DOHH2 (cell line): ENCODE data around the gene CAMTA2.

Experiments
- H3F3A ChIP-seq: fragments of 200-600 bp; sonication (generic), shearing (Covaris generic); 2 replicates; pipeline ENCODE4 v1.6.0; 2016; ENCODE audit warnings: antibody characterized with exemption, mild to moderate bottlenecking; ENCODE audit not compliant: control insufficient read depth, insufficient read depth
- H3K27ac ChIP-seq: fragments of 200-600 bp; sonication (generic); 2 replicates; pipeline ENCODE4 v1.5.1; 2014; ENCODE audit warnings: low read depth, mild to moderate bottlenecking, low read length, moderate library complexity
- H3K27me3 ChIP-seq: fragments of 200-600 bp; sonication (generic); 2 replicates; pipeline ENCODE4 v1.6.1; 2014; ENCODE audit warnings: mild to moderate bottlenecking, low read length, mixed read lengths; ENCODE audit not compliant: control insufficient read depth
- H3K36me3 ChIP-seq: fragments of 200-600 bp; sonication (generic); 2 replicates; pipeline ENCODE4 v1.6.1; 2014; ENCODE audit warnings: mild to moderate bottlenecking, low read length, moderate library complexity, mixed read lengths; ENCODE audit not compliant: control insufficient read depth
- H3K4me1 ChIP-seq: fragments of 200-600 bp; sonication (generic); 2 replicates; pipeline ENCODE4 v1.6.1; 2014; ENCODE audit warnings: mild to moderate bottlenecking, low read length, mixed read lengths; ENCODE audit not compliant: control insufficient read depth
- H3K4me2 ChIP-seq: fragments of 200-600 bp; sonication (generic); 2 replicates; pipeline ENCODE4 v1.6.0; 2014; ENCODE audit warnings: mild to moderate bottlenecking, low read length, moderate library complexity
- H3K4me3 ChIP-seq: fragments of 200-600 bp; sonication (generic); 2 replicates; pipeline ENCODE4 v1.5.1; 2014; ENCODE audit warnings: mild to moderate bottlenecking, low read length, mixed read lengths
- H3K79me2 ChIP-seq: fragments of 200-600 bp; sonication (generic); 2 replicates; pipeline ENCODE4 v1.6.1; 2014; ENCODE audit warnings: mild to moderate bottlenecking, low read length, mixed read lengths; ENCODE audit not compliant: control insufficient read depth
- H3K9me2 ChIP-seq: fragments of 200-600 bp; sonication (generic); replicated peaks from 2 replicates; pipeline ENCODE4 v1.6.1; 2014; ENCODE audit warnings: mild to moderate bottlenecking, low read length, mixed read lengths; ENCODE audit not compliant: control insufficient read depth
- H3K9me3 ChIP-seq: fragments of 200-600 bp; sonication (generic); 2 replicates; pipeline ENCODE4 v1.6.1; 2014; ENCODE audit warnings: antibody characterized with exemption, low read length, mixed read lengths; ENCODE audit not compliant: control insufficient read depth, insufficient read depth
- H4K20me1 ChIP-seq: fragments of 200-600 bp; sonication (generic); 2 replicates; pipeline ENCODE4 v1.6.0; 2014; ENCODE audit warnings: low read depth, mild to moderate bottlenecking, antibody characterized with exemption, low read length, moderate library complexity; ENCODE audit not compliant: control insufficient read depth, insufficient read depth
- CTCF ChIP-seq: fragments of 200-600 bp; sonication (generic); IDR thresholded peaks from one replicate; pipeline ENCODE4 v1.5.1; 2014; ENCODE audit warnings: antibody characterized with exemption, mild to moderate bottlenecking, low read depth, low read length; ENCODE audit not compliant: poor library complexity, severe bottlenecking
- EZH2phosphoT487 ChIP-seq: fragments of 200-600 bp; sonication (generic); IDR thresholded peaks from 2 replicates; pipeline ENCODE4 v1.6.1; 2017; ENCODE audit warnings: borderline replicate concordance, mild to moderate bottlenecking, antibody characterized with exemption, low read length, moderate library complexity, mixed read lengths

CAMTA2 gene

DNA sequence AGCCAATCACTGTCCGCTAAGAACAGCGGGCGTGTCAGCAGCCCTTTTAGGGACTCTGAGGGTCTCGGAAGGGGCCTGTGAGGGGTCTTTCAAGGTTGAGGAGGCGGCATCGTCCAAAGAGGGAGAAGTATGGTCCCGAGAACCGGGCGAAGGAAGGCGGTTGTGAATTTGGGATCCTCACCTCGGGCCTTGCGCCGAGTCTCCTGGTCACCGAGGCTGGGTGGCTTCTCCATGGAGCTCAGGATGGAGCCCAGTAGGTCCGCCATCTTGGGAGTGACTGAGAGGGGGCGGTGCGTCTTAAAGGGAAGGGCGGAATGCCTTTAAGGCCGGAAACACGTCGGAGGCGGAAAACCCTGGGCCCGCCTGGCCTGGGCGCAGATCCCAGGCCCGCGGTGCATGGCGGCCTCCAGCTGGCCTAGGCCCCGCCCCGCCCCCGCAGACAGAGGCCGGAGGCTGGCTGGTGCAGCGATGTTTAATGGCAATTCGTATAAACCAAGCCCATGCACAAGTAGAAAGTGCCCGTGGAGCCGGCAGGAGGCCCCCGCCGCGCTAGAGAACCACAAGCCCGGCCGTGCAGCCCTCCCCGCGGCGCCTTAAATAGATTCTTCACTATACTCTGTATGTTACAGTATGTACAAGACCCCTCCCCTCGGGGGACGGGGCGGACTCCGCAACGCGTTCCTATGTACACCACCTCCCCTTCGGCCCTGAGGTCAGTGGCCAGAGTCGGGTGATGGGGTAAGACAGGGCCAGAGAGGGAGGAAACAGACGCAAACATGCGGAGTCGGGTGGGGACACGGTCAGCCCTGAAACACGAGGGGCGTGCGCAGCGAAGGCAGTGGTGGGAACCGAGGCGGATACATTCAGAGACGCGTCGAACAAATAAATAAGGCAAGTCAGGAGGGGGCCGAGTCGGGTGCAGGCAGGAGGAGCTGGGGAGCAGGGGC lies 19.7 kb downstream of the CAMTA2 start, which contains the start of gene SPAG7:
SPAG7 (minus strand) TSS at position 279 of the 947 bp plus-strand sequence; CDS start at position 266, 13 bp downstream.
- Histone ChIP-seq H3K4me2 (peak within 1 kb of the TSS; percentile 78), H4K20me1 (no peaks in the 10 kb centered on the region), H3K27ac (peak within 1 kb of the TSS; percentile 77), H3K4me1 (peaks cover 19% of the 10 kb centered on the region), H3K79me2 (peaks cover 29% of the 10 kb centered on the region), H3K9me2 (no peaks in the 10 kb centered on the region), H3K4me3 (peak within 1 kb of the TSS; percentile 86), H3K36me3 (peaks cover 46% of the 10 kb centered on the region), H3K9me3 (no peaks in the 10 kb centered on the region), H3K27me3 (no peaks in the 10 kb centered on the region), H3F3A (no peaks in the 10 kb centered on the region; the same call in 1 of the 2 replicates)
- no peak for TF ChIP-seq EZH2phosphoT487
- TF ChIP-seq CTCF = no peak

DNA sequence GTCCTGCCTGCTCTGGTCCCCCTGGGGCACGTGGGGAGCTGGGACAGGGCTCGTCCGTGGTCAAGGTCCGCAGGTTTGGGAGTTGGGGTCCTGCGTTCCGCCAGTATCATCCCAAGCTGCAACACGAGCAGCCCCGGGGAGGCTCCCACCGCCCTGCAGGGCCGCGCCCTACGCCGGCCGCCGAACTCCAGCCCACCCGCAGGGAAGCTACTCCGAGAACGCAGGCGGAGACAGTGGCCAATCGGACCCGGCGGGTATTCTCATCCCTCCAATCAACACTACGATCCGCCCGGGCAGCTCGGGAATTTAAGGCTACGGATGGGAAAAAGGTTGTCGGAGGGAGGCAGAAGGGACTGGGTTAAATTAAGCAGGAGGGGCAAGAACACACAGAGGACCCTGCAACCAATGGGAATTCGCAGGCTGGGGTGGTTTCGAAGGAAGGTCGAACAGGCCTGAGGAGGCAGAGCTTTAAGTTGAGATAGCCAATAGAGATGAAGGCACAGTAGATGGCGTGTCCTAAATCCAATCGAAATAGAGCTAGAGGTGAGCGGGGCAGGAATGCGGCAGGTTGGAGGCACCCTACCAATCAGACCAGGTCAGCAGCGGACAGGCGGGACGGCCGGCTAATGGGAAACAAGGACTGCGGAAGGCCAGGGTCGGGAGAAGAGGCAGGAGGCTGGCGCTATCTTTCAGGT lies 20.5 kb downstream of the CAMTA2 start:
- TF ChIP-seq EZH2phosphoT487 (no peak), CTCF (no peak)
- H3K4me2 ChIP-seq = peak overlapping the region; percentile 78
- H3K9me3 ChIP-seq = no peaks in the 10 kb centered on the region
- no peaks in the 10 kb centered on the region; the same call in 1 of the 2 replicates for H3F3A ChIP-seq
- no peaks in the 10 kb centered on the region for H3K27me3 ChIP-seq
- peaks cover 19% of the 10 kb centered on the region for H3K4me1 ChIP-seq
- H4K20me1 ChIP-seq = no peaks in the 10 kb centered on the region
- peak overlapping the region; percentile 77 for H3K27ac ChIP-seq
- peaks cover 29% of the 10 kb centered on the region for H3K79me2 ChIP-seq
- peak overlapping the region; percentile 86 for H3K4me3 ChIP-seq
- H3K36me3 ChIP-seq = peaks cover 39% of the 10 kb centered on the region
- no peaks in the 10 kb centered on the region for H3K9me2 ChIP-seq

DNA sequence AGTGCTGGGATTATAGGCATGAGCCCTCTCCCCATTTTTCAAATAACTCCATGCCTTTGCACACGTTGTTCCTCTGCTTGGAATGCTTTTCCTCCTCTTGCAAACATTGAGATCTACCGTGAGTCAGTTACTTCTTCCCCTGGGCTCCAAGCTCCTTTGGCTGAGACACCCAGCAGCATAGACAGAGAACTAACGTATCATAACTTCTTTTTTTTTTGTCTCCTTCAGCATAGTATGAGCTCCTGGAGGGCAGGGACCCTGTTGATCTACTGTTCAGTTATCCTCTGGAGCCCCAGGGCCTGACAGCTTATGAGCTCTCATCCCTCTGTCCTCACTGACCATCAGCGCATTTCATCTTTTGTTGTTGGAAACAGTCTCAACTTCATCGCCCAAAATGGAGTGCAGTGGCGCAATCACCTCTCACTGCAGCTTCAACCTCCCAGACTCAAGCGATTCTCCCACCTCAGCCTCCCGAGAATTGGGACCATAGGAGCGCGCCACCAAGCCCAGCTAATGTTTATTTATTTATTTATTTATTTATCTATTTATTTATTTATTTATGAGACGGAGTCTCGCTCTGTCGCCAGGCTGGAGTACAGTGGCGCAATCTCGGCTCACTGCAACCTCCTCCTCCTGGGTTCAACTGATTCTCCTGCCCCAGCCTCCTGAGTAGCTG lies 22.0 kb downstream of the CAMTA2 start:
- H4K20me1 ChIP-seq = no peaks in the 10 kb centered on the region
- peaks cover 29% of the 10 kb centered on the region for H3K79me2 ChIP-seq
- H3K9me2 ChIP-seq = no peaks in the 10 kb centered on the region
- H3K4me3 ChIP-seq = no peak overlapping the region
- peak overlapping the region; percentile 78; the same call in 1 of the 2 replicates for H3K4me2 ChIP-seq
- peaks cover 34% of the 10 kb centered on the region for H3K36me3 ChIP-seq
- H3F3A ChIP-seq = no peaks in the 10 kb centered on the region; the same call in 1 of the 2 replicates
- TF ChIP-seq EZH2phosphoT487 = no peak
- no peak for TF ChIP-seq CTCF
- no peaks in the 10 kb centered on the region for H3K27me3 ChIP-seq
- H3K9me3 ChIP-seq = no peaks in the 10 kb centered on the region
- H3K27ac ChIP-seq = no peak overlapping the region
- peaks cover 19% of the 10 kb centered on the region for H3K4me1 ChIP-seq
